IMR-90 (cell line): Measurements from ENCODE around the gene KRTCAP2. TPM values are rescaled to one million over a fixed set of nuclear protein-coding genes. Genes with fewer than 3 reads are reported as not detected.

Source experiments
- ATAC-seq: fragments of 200-7000 bp; cut with Tn5 transposase; 2 replicates; pipeline ENCODE4 v1.9.1; 2020; ENCODE audit warnings: low read depth, mild to moderate bottlenecking, moderate library complexity
- BruUV-seq: library from RNA; stranded (reverse); fragments of 400-500 nt; replicated peaks from 2 replicates; lab custom pipeline; 2021; lab: Mats Ljungman, UMichigan
- CTCF ChIA-PET: fragments of 300-600 bp; formaldehyde crosslinking; extraction: SDS; loops from one replicate; lab custom pipeline; 2021; ENCODE audit warnings: antibody characterized with exemption; lab: Yijun Ruan, JAX
- POLR2A ChIA-PET: fragments of 300-600 bp; sonication (Branson Sonifier 250); formaldehyde crosslinking; loops from one replicate; lab custom pipeline; 2022; ENCODE audit warnings: antibody characterized with exemption; ENCODE audit not compliant: unreplicated experiment; lab: Charles Lee
- DNase-seq: peaks from one replicate; pipeline ENCODE4 v3.0.0; 2013
- H2AFZ ChIP-seq: replicated peaks from 2 replicates; pipeline ENCODE3; 2013; ENCODE audit warnings: low read length, mild to moderate bottlenecking; ENCODE audit not compliant: poor library complexity
- H2AK5ac ChIP-seq: 2 replicates; pipeline ENCODE4 v1.6.1; 2013; ENCODE audit warnings: low read depth, low read length, inconsistent platforms
- H2AK9ac ChIP-seq: replicated peaks from 2 replicates; pipeline ENCODE3; 2013; ENCODE audit warnings: mild to moderate bottlenecking, low read depth, low read length, moderate library complexity; ENCODE audit not compliant: poor library complexity
- H2BK120ac ChIP-seq: 2 replicates; pipeline ENCODE4 v1.6.1; 2013; ENCODE audit warnings: low read depth, low read length, inconsistent platforms
- H2BK15ac ChIP-seq: 3 replicates; pipeline ENCODE4 v1.6.1; 2013; ENCODE audit warnings: low read depth, low read length, inconsistent platforms
- H2BK20ac ChIP-seq: 2 replicates; pipeline ENCODE4 v1.6.1; 2013; ENCODE audit warnings: low read depth, mild to moderate bottlenecking, inconsistent platforms, low read length, moderate library complexity
- H2BK5ac ChIP-seq: 2 replicates; pipeline ENCODE4 v1.6.1; 2013; ENCODE audit warnings: mild to moderate bottlenecking, low read depth, low read length, inconsistent platforms; ENCODE audit not compliant: poor library complexity, severe bottlenecking
- H3K14ac ChIP-seq: replicated peaks from 2 replicates; pipeline ENCODE4 v1.6.1; 2013; ENCODE audit warnings: low read depth, low read length, inconsistent platforms
- H3K18ac ChIP-seq: 2 replicates; pipeline ENCODE4 v1.6.1; 2013; ENCODE audit warnings: low read depth, low read length, control low read depth
- H3K23ac ChIP-seq: 2 replicates; pipeline ENCODE4 v1.6.1; 2013; ENCODE audit warnings: low read depth, low read length, inconsistent platforms
- H3K27ac ChIP-seq: 2 replicates; pipeline ENCODE4 v1.5.1; 2013; ENCODE audit warnings: mild to moderate bottlenecking, control low read depth, low read length; ENCODE audit not compliant: insufficient read depth
- H3K27me3 ChIP-seq: 2 replicates; pipeline ENCODE4 v1.6.1; 2013; ENCODE audit warnings: low read length; ENCODE audit not compliant: control insufficient read depth, insufficient read depth
- H3K36me3 ChIP-seq: 2 replicates; pipeline ENCODE4 v1.6.1; 2013; ENCODE audit warnings: low read length, mixed read lengths; ENCODE audit not compliant: control insufficient read depth, insufficient read depth
- H3K4ac ChIP-seq: 2 replicates; pipeline ENCODE4 v1.6.1; 2013; ENCODE audit warnings: low read depth, low read length, inconsistent platforms
- H3K4me1 ChIP-seq: 2 replicates; pipeline ENCODE4 v1.6.1; 2013; ENCODE audit warnings: low read length, mixed read lengths; ENCODE audit not compliant: control insufficient read depth, insufficient read depth
- H3K4me2 ChIP-seq: 2 replicates; pipeline ENCODE4 v1.6.1; 2013; ENCODE audit warnings: low read depth, mild to moderate bottlenecking, control low read depth, low read length, moderate library complexity
- H3K4me3 ChIP-seq: 2 replicates; pipeline ENCODE4 v1.5.1; 2013; ENCODE audit warnings: low read depth, mild to moderate bottlenecking, control low read depth, low read length, moderate library complexity; ENCODE audit not compliant: insufficient read depth
- H3K56ac ChIP-seq: 2 replicates; pipeline ENCODE4 v1.6.1; 2013; ENCODE audit warnings: low read length, inconsistent platforms; ENCODE audit not compliant: insufficient read depth; ENCODE audit errors: extremely low read depth
- H3K79me1 ChIP-seq, 2 experiments: 2 replicates each; pipeline ENCODE4 v1.6.1; 2013; ENCODE audit warnings: low read length in 2 of 2, inconsistent platforms in 1 of 2, low read depth in 1 of 2
- H3K9ac ChIP-seq: 2 replicates; pipeline ENCODE4 v1.6.1; 2013; ENCODE audit warnings: low read depth, low read length, control low read depth
- H3K9me1 ChIP-seq: 2 replicates; pipeline ENCODE4 v1.6.1; 2013; ENCODE audit warnings: low read length, inconsistent platforms; ENCODE audit not compliant: insufficient read depth
- H3K9me3 ChIP-seq: 2 replicates; pipeline ENCODE4 v1.6.1; 2013; ENCODE audit warnings: low read length; ENCODE audit not compliant: control insufficient read depth, insufficient read depth
- H4K20me1 ChIP-seq: 2 replicates; pipeline ENCODE4 v1.6.1; 2013; ENCODE audit warnings: low read length, inconsistent platforms; ENCODE audit not compliant: insufficient read depth
- H4K5ac ChIP-seq: 2 replicates; pipeline ENCODE4 v1.6.1; 2013; ENCODE audit warnings: mild to moderate bottlenecking, low read depth, low read length, control low read depth
- H4K8ac ChIP-seq, 2 experiments: 2 replicates each; pipeline ENCODE4 v1.6.1; 2013; ENCODE audit warnings: low read depth in 2 of 2, low read length in 2 of 2, control low read depth in 1 of 2, inconsistent platforms in 1 of 2
- H4K91ac ChIP-seq: 2 replicates; pipeline ENCODE4 v1.6.1; 2013; ENCODE audit warnings: low read depth, low read length, inconsistent platforms; ENCODE audit not compliant: insufficient read depth
- BHLHE40 ChIP-seq: fragments of 150-350 bp; IDR thresholded peaks from 2 replicates; pipeline ENCODE4 v1.6.1; 2016; ENCODE audit warnings: mild to moderate bottlenecking, low read depth, low read length
- CHD1 ChIP-seq: IDR thresholded peaks from 2 replicates; pipeline ENCODE4 v1.6.1; 2012; ENCODE audit warnings: low read depth, low read length, improper control_type of control experiment
- CTCF ChIP-seq: conservative IDR thresholded peaks from 2 replicates; pipeline ENCODE4 v1.5.1; 2012; ENCODE audit warnings: mild to moderate bottlenecking, low read depth, low read length, improper control_type of control experiment
- FOS ChIP-seq: fragments of 150-350 bp; IDR thresholded peaks from 2 replicates; pipeline ENCODE4 v1.6.1; 2016; ENCODE audit warnings: low read depth, low read length
- MAFK ChIP-seq: IDR thresholded peaks from 2 replicates; pipeline ENCODE4 v1.6.1; 2012; ENCODE audit warnings: low read depth, low read length, improper control_type of control experiment
- MAZ ChIP-seq: IDR thresholded peaks from 2 replicates; pipeline ENCODE4 v1.6.1; 2012; ENCODE audit warnings: low read depth, mild to moderate bottlenecking, low read length, improper control_type of control experiment, moderate library complexity, borderline replicate concordance
- MXI1 ChIP-seq: IDR thresholded peaks from 2 replicates; pipeline ENCODE4 v1.6.1; 2012; ENCODE audit warnings: low read depth, mild to moderate bottlenecking, low read length, moderate library complexity, borderline replicate concordance
- NFE2L2 ChIP-seq: fragments of 150-350 bp; IDR thresholded peaks from 2 replicates; pipeline ENCODE4 v1.6.1; 2016; ENCODE audit warnings: low read depth, mild to moderate bottlenecking, low read length
- POLR2A ChIP-seq: IDR thresholded peaks from 2 replicates; pipeline ENCODE4 v1.6.1; 2012; ENCODE audit warnings: mild to moderate bottlenecking, low read depth, low read length
- RAD21 ChIP-seq: IDR thresholded peaks from 2 replicates; pipeline ENCODE4 v1.6.1; 2012; ENCODE audit warnings: low read length, improper control_type of control experiment
- RCOR1 ChIP-seq: IDR thresholded peaks from 2 replicates; pipeline ENCODE4 v1.6.1; 2012; ENCODE audit warnings: mild to moderate bottlenecking, low read length, improper control_type of control experiment; ENCODE audit not compliant: insufficient replicate concordance
- RFX5 ChIP-seq: IDR thresholded peaks from 2 replicates; pipeline ENCODE4 v1.8.0; 2012; ENCODE audit warnings: low read depth, mild to moderate bottlenecking, low read length, moderate library complexity
- SMC3 ChIP-seq: fragments of 150-350 bp; IDR thresholded peaks from 2 replicates; pipeline ENCODE4 v1.6.1; 2016; ENCODE audit warnings: low read depth, mild to moderate bottlenecking, antibody characterized with exemption, low read length, moderate library complexity
- WGBS, 2 experiments: methylation state at CpG; one replicate each; pipeline versions ENCODE4 v1.1.5 to v1.1.7; 2013; ENCODE audit warnings: missing lambda C conversion rate in 2 of 2; ENCODE audit not compliant: insufficient read length in 1 of 2; ENCODE audit errors: extremely low coverage in 2 of 2; 5-methylcytosine and 5-hydroxymethylcytosine counted together
- dilution Hi-C: fragments of 300-500 bp; cut with HindIII; formaldehyde crosslinking; loops from one replicate; pipeline ENCODE4 v1.14.3; 2018; ENCODE audit warnings: low sequenced_read_pairs; ENCODE audit not compliant: unreplicated experiment
- in situ Hi-C: fragments of 300-500 bp; cut with MboI; formaldehyde crosslinking; loops from 3 replicates; pipeline ENCODE4 v1.14.3; 2019; ENCODE audit warnings: low sequenced_read_pairs, inconsistent platforms, mixed read lengths
- intact Hi-C: fragments of 100-400 bp; cut with micrococcal nuclease; formaldehyde crosslinking; loops from 2 replicates; pipeline ENCODE4 v1.10.0; 2022
- polyA plus RNA-seq, 3 experiments: library from polyadenylated mRNA; depleted of rRNA; stranded (reverse); fragments of >200 nt; gene quantifications; 2 replicates each; pipeline ENCODE4 v1.2.3, GENCODE V29; 2012; ENCODE audit warnings: low replicate concordance in 1 of 3
- total RNA-seq: library from RNA; depleted of rRNA; stranded (reverse); fragments of >200 nt; gene quantifications from 2 replicates; pipeline ENCODE4 v1.2.3, GENCODE V29; 2012
- TF ChIP-seq, protein P1 (sequence below): fragments of 150-350 bp; IDR thresholded peaks from 2 replicates; pipeline ENCODE4 v1.6.1; 2016; ENCODE audit warnings: low read depth, mild to moderate bottlenecking, low read length, moderate library complexity, borderline replicate concordance

KRTCAP2 gene
- total and polyA plus RNA-seq, 2 of the 4 experiments (the other 2 are of a cell fraction), result 76.7 to 232 TPM

DNA sequence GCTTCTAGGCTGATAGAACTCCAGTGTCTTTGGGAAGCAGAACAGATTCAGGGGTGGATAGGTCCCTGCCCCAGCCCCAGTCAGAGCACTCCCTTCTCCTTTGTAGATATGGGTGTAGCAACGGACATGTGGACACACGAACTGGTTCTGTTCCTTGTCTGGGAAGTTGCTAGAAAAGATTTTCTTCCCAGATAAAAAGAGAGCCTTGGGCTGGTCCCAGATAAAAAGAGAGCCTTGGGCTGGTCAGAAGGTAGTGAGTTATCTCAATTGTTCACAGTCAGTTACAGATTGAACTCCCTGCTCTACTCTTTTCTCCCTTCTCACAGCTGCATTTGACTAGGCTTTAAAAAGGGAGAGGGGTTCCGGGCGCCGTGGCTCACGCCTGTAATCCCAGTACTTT, 52.9 kb downstream of the KRTCAP2 start:
- peaks cover 53% of the 10 kb centered on the region for H3K27me3 ChIP-seq

More for the DNA sequence above, 52.9 kb downstream of the KRTCAP2 start:
- no peak overlapping the region for H3K27ac ChIP-seq
- no peaks in the 10 kb centered on the region; the same call in 1 of the 2 replicates for H3K9me1 ChIP-seq
- POLR2A ChIA-PET, result no interaction called here
- H3K9me3 ChIP-seq, result no peaks in the 10 kb centered on the region
- no peak overlapping the region for H3K56ac ChIP-seq
- in situ Hi-C loops (no loop called here), dilution Hi-C loops (no loop called here), intact Hi-C loops (no loop called here)
- no peaks in the 10 kb centered on the region for H3K36me3 ChIP-seq
- H2AK5ac ChIP-seq, result no peak overlapping the region
- no peak overlapping the region for H3K14ac ChIP-seq
- no peak overlapping the region for H4K91ac ChIP-seq
- H3K79me1 ChIP-seq, result no peaks in the 10 kb centered on the region
- no peak overlapping the region for H3K4me3 ChIP-seq
- no peak overlapping the region for H3K4me2 ChIP-seq
- H3K4me1 ChIP-seq, result peaks cover 1% of the 10 kb centered on the region; the same call in 1 of the 2 replicates
- no peak overlapping the region for H3K23ac ChIP-seq
- no peak overlapping the region for H4K8ac ChIP-seq
- no peak overlapping the region for H2BK15ac ChIP-seq
- WGBS, 2 experiments, result no CpG with 5 or more reads among the region's 6 CpGs
- ATAC-seq (no peak), DNase-seq (no peak)
- H2BK20ac ChIP-seq, result no peak overlapping the region
- H2AFZ ChIP-seq, result no peak overlapping the region
- BruUV-seq, result no TSS peak
- no peak overlapping the region for H3K18ac ChIP-seq
- no peak for TF ChIP-seq SMC3
- no peak for TF ChIP-seq MAZ
- TF ChIP-seq RCOR1, result no peak
- TF ChIP-seq FOS, result no peak
- TF ChIP-seq, protein P1, sequence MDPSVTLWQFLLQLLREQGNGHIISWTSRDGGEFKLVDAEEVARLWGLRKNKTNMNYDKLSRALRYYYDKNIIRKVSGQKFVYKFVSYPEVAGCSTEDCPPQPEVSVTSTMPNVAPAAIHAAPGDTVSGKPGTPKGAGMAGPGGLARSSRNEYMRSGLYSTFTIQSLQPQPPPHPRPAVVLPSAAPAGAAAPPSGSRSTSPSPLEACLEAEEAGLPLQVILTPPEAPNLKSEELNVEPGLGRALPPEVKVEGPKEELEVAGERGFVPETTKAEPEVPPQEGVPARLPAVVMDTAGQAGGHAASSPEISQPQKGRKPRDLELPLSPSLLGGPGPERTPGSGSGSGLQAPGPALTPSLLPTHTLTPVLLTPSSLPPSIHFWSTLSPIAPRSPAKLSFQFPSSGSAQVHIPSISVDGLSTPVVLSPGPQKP, result no peak
- no peak for TF ChIP-seq RAD21
- TF ChIP-seq CTCF, result no peak
- TF ChIP-seq POLR2A, result no peak
- TF ChIP-seq MAFK, result no peak
- no peak for TF ChIP-seq CHD1
- TF ChIP-seq BHLHE40, result no peak
- TF ChIP-seq RFX5, result no peak
- no peak for TF ChIP-seq MXI1
- no peak for TF ChIP-seq NFE2L2
- no peak overlapping the region for H2AK9ac ChIP-seq
- no peak overlapping the region for H3K4ac ChIP-seq
- CTCF ChIA-PET, result interaction anchor here (0.6 to 1.0 kb wide), 2 partner anchors 17 to 35 kb away, joined by 3 to 4 read pairs; no protein-coding TSS in a partner anchor
- H3K9ac ChIP-seq, result no peak overlapping the region
- no peaks in the 10 kb centered on the region; the same call in 1 of the 2 replicates for H4K20me1 ChIP-seq
- H4K5ac ChIP-seq, result no peak overlapping the region
- H2BK5ac ChIP-seq, result no peak overlapping the region
- no peak overlapping the region for H2BK120ac ChIP-seq
